22Rv1 (cell line): Measurements from ENCODE around the gene PNRC1.

Experiments
- H3K27ac ChIP-seq: fragments of 450-650 bp; 2 replicates; pipeline ENCODE4 v1.5.1; 2017
- CTCF ChIP-seq: fragments of 450-650 bp; IDR thresholded peaks from 2 replicates; pipeline ENCODE4 v1.5.1; 2017; ENCODE audit warnings: mild to moderate bottlenecking
- ZFX ChIP-seq: fragments of 450-650 bp; IDR thresholded peaks from 2 replicates; pipeline ENCODE4 v1.6.1; 2017; ENCODE audit warnings: antibody characterized with exemption, borderline replicate concordance

The PNRC1 gene

DNA sequence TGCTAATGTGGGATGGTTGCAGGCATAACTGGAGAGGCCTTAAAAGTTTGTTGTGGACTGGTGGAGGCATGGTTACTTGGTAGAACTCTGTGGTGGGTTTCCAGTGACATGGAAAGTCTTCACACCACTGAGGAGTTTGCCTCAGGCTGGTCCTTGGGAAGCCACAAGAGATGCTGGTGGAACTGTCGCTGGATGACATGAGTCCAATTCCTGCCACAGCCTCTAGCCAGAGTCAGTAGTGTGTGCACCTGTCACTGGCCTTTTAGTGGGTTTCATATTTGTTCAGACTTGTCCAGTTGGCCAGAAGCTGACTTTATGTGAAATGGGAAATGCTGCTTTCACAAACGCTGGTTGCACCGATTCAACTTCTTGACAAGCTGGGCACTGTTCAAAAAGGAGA is 51.0 kb downstream of the PNRC1 start:
- H3K27ac ChIP-seq = no peak overlapping the region
- TF ChIP-seq ZFX (no peak), CTCF (no peak)

DNA sequence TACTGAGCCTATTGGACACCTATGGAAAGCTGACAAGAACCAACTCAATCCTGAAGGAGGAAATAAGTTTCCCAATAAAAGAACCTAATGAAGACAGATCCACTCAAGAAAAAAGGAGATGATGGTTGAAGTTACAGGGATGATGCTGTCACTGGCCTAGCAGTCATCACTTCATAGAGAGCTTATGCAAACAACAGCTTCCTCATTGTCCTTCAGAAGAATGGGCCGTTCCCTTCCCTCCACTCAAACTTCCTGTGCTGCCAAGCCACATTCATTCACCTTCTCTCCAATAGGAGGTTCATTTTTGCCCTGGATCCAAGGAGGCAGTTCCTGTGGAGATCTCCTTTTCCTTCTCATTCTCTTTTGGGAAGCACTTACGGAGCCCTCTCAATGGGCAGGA is 51.5 kb downstream of the PNRC1 start:
- no peak for TF ChIP-seq CTCF
- TF ChIP-seq ZFX = no peak
- H3K27ac ChIP-seq = no peak overlapping the region

DNA sequence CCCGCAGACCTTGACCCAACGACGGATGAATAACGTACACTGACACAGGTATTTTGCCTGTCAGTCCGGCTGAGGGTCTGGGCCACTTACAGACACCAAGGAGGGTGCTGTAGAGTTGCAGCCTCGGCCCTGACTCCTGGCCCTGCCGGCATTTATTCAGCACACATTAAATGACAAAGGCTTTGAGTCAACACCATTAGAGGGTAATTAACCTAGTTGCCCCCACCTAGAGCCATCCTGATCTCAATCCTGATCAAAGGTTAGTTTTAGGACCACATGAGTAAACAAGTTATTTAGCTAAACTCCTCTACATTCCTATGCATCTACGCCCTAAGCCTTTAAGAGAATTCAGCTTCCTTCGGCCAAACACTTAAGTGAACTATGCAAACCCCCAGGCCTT is 53.4 kb downstream of the PNRC1 start:
- TF ChIP-seq ZFX (no peak), CTCF (no peak)
- H3K27ac ChIP-seq = no peak overlapping the region

GRCh38 chr6:89134723-89135122 is 54.2 kb downstream of the PNRC1 start:
- TF ChIP-seq CTCF (no peak), ZFX (no peak)

More at GRCh38 chr6:89134723-89135122, 54.2 kb downstream of the PNRC1 start:
- no peak overlapping the region for H3K27ac ChIP-seq
